SK-N-MC (cell line): Measurements from ENCODE around the gene MAP1LC3B.

ENCODE experiments used
- EZH2 ChIP-seq: fragments of 200-600 bp; sonication (generic); IDR thresholded peaks from one replicate; pipeline ENCODE4 v1.6.1; 2017; ENCODE audit warnings: antibody characterized with exemption
- POLR2AphosphoS5 ChIP-seq: IDR thresholded peaks from 2 replicates; pipeline ENCODE4 v1.6.1; 2012; ENCODE audit warnings: mild to moderate bottlenecking, low read depth, low read length, borderline replicate concordance

DNA sequence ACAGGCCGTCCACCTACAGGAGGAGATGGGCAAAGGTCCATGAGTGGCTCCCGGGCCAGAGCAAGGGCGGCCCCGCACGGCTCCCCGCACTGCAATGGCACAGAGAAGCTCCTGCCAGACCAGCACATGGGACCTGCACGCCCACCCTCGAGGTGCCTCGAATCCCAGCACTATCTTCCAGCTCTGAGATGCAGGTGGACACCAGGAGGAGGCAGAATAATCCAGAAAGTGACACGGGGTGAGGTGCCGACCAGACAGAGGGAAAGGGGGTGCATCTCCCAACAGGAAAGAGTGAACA is 48.4 kb upstream of the MAP1LC3B start:
- TF ChIP-seq POLR2AphosphoS5 (no peak), EZH2 (no peak)
